GM23338 (cell line): ENCODE measurements around the gene KCNH8. TPM values are rescaled to one million over a fixed set of nuclear protein-coding genes. Genes with fewer than 3 reads are reported as not detected.

Experiments
- ATAC-seq: fragments of 200-7000 bp; cut with Tn5 transposase; 3 replicates; pipeline ENCODE4 v1.9.1; 2020
- DNase-seq: peaks from one replicate; pipeline ENCODE4 v3.0.0-alpha.2; 2015; ENCODE audit warnings: low spot score
- H2AFZ ChIP-seq: fragments of 200-600 bp; sonication (generic); 2 replicates; pipeline ENCODE4 v1.8.0; 2016; ENCODE audit warnings: antibody characterized with exemption, mild to moderate bottlenecking, moderate library complexity
- H3F3A ChIP-seq: fragments of 200-600 bp; sonication (generic); replicated peaks from 2 replicates; pipeline ENCODE4 v1.8.0; 2017; ENCODE audit warnings: antibody characterized with exemption, mixed run types, low read depth
- H3K27ac ChIP-seq: fragments of 200-600 bp; sonication (generic); 2 replicates; pipeline ENCODE4 v1.6.1; 2016; ENCODE audit warnings: low read depth
- H3K27me3 ChIP-seq: fragments of 200-600 bp; sonication (generic); 2 replicates; pipeline ENCODE4 v1.8.0; 2016; ENCODE audit warnings: mild to moderate bottlenecking, mixed run types, moderate library complexity; ENCODE audit not compliant: insufficient read depth
- H3K36me3 ChIP-seq: fragments of 200-600 bp; sonication (generic); 2 replicates; pipeline ENCODE4 v1.8.0; 2016; ENCODE audit warnings: mild to moderate bottlenecking; ENCODE audit not compliant: insufficient read depth
- H3K4me1 ChIP-seq: fragments of 200-600 bp; sonication (generic); 2 replicates; pipeline ENCODE4 v1.8.0; 2016; ENCODE audit warnings: mild to moderate bottlenecking, moderate library complexity; ENCODE audit not compliant: insufficient read depth
- H3K4me2 ChIP-seq: fragments of 200-600 bp; sonication (generic); 2 replicates; pipeline ENCODE4 v1.7.1; 2017; ENCODE audit warnings: mixed run types
- H3K4me3 ChIP-seq: fragments of 200-600 bp; sonication (generic); 2 replicates; pipeline ENCODE4 v1.6.1; 2016; ENCODE audit warnings: mixed run types
- H3K79me2 ChIP-seq: fragments of 200-600 bp; sonication (generic); replicated peaks from 2 replicates; pipeline ENCODE4 v1.8.0; 2017; ENCODE audit warnings: mild to moderate bottlenecking; ENCODE audit not compliant: insufficient read depth
- H3K9me2 ChIP-seq: fragments of 200-600 bp; sonication (generic); 2 replicates; pipeline ENCODE4 v1.8.0; 2017; ENCODE audit not compliant: insufficient read depth
- H4K20me1 ChIP-seq: fragments of 200-600 bp; sonication (generic); replicated peaks from 2 replicates; pipeline ENCODE4 v1.8.0; 2017; ENCODE audit warnings: mild to moderate bottlenecking; ENCODE audit not compliant: insufficient read depth
- H3K27ac Mint-ChIP-seq: 2 replicates; pipeline ENCODE4 v1.8.0; 2020; ENCODE audit warnings: inconsistent platforms, mild to moderate bottlenecking, moderate library complexity, mixed read lengths
- H3K27me3 Mint-ChIP-seq: 3 replicates; pipeline ENCODE4 v1.8.0; 2022; ENCODE audit warnings: low read depth, mild to moderate bottlenecking, moderate library complexity, mixed read lengths, inconsistent platforms; ENCODE audit not compliant: insufficient read depth, poor library complexity
- H3K36me3 Mint-ChIP-seq: 3 replicates; pipeline ENCODE4 v1.8.0; 2021; ENCODE audit warnings: low read depth, mild to moderate bottlenecking, inconsistent platforms, moderate library complexity, mixed read lengths
- H3K4me1 Mint-ChIP-seq: 3 replicates; pipeline ENCODE4 v1.8.0; 2020; ENCODE audit warnings: mild to moderate bottlenecking, inconsistent platforms, mixed read lengths
- H3K4me3 Mint-ChIP-seq: 3 replicates; pipeline ENCODE4 v1.8.0; 2021; ENCODE audit warnings: moderate library complexity, mild to moderate bottlenecking, inconsistent platforms, mixed read lengths
- H3K9me3 Mint-ChIP-seq: 3 replicates; pipeline ENCODE4 v1.8.0; 2020; ENCODE audit warnings: moderate library complexity, mild to moderate bottlenecking, inconsistent platforms, mixed read lengths
- CREB1 ChIP-seq: fragments of 250-450 bp; sonication (Bioruptor Pico); IDR thresholded peaks from 2 replicates; pipeline ENCODE4 v1.5.0; 2020; ENCODE audit warnings: low read depth, mild to moderate bottlenecking, moderate library complexity
- CTCF ChIP-seq, 2 experiments: fragments of 200-600 bp in 1 of 2; sonication (generic) in 1 of 2; conservative IDR thresholded peaks; 2 replicates each; pipeline versions ENCODE4 v1.5.1 to v1.6.1; 2016 to 2017; ENCODE audit warnings: antibody characterized with exemption in 2 of 2, low read depth in 2 of 2, mild to moderate bottlenecking in 2 of 2, moderate library complexity in 1 of 2
- EZH2 ChIP-seq: fragments of 200-600 bp; sonication (generic); IDR thresholded peaks from one replicate; pipeline ENCODE4 v1.8.0; 2017; ENCODE audit warnings: antibody characterized with exemption, mild to moderate bottlenecking, low read depth; ENCODE audit not compliant: unreplicated experiment
- EZH2phosphoT487 ChIP-seq: fragments of 200-600 bp; sonication (generic); IDR thresholded peaks from one replicate; pipeline ENCODE4 v1.8.1; 2018; ENCODE audit warnings: antibody characterized with exemption; ENCODE audit not compliant: unreplicated experiment
- JUNB ChIP-seq: IDR thresholded peaks from one replicate; pipeline ENCODE4 v1.6.1; 2016; ENCODE audit warnings: antibody characterized with exemption; ENCODE audit not compliant: unreplicated experiment
- NANOG ChIP-seq: IDR thresholded peaks from 2 replicates; pipeline ENCODE4 v1.6.1; 2016; ENCODE audit warnings: antibody characterized with exemption, borderline replicate concordance
- POLR2AphosphoS5 ChIP-seq: IDR thresholded peaks from 2 replicates; pipeline ENCODE4 v1.6.1; 2016; ENCODE audit warnings: antibody characterized with exemption, low read depth
- STAT1 ChIP-seq: IDR thresholded peaks from one replicate; pipeline ENCODE4 v1.6.1; 2016; ENCODE audit warnings: antibody characterized with exemption; ENCODE audit not compliant: unreplicated experiment
- ZNF114 ChIP-seq: fragments of 250-450 bp; sonication (Bioruptor Pico); IDR thresholded peaks from 2 replicates; pipeline ENCODE4 v1.5.0; 2020; ENCODE audit warnings: mild to moderate bottlenecking, moderate library complexity
- ZNF331 ChIP-seq: fragments of 250-450 bp; sonication (Bioruptor Pico); IDR thresholded peaks from 2 replicates; pipeline ENCODE4 v1.5.0; 2020; ENCODE audit warnings: low read depth, mild to moderate bottlenecking, moderate library complexity
- polyA plus RNA-seq: library from polyadenylated mRNA; unstranded; fragments of >200 nt; fragmentation: Nextera tagmentation; extraction: Ambion mirVana; gene quantifications from 2 replicates; pipeline ENCODE4 v1.2.1, GENCODE V29; 2016
- total RNA-seq: library from RNA; depleted of rRNA; stranded (reverse); fragments of >200 nt; shearing (Covaris generic); gene quantifications from 2 replicates; pipeline ENCODE4 v1.2.3, GENCODE V29; 2014
- TF ChIP-seq, protein P1 (sequence below): IDR thresholded peaks from 2 replicates; pipeline ENCODE4 v1.6.1; 2016; ENCODE audit warnings: antibody characterized with exemption
- TF ChIP-seq, protein P2 (sequence below): IDR thresholded peaks from one replicate; pipeline ENCODE4 v1.6.1; 2018; ENCODE audit warnings: antibody characterized with exemption; ENCODE audit not compliant: unreplicated experiment

KCNH8 gene
- total and polyA plus RNA-seq, 2 experiments from 2014 or later = 1.3 to 3.4 TPM

GRCh38 chr3:19104459-19104858 is 43.9 kb upstream of the KCNH8 start:
- Mint-ChIP-seq H3K27me3 (peaks cover 2% of the 10 kb centered on the region), H3K36me3 (peaks cover 43% of the 10 kb centered on the region), H3K4me3 (no peak overlapping the region), H3K4me1 (peaks cover 10% of the 10 kb centered on the region), H3K27ac (no peak overlapping the region), H3K9me3 (peaks cover 44% of the 10 kb centered on the region)
- Histone ChIP-seq H3K79me2 (no peaks in the 10 kb centered on the region), H3K9me2 (no peaks in the 10 kb centered on the region), H4K20me1 (no peaks in the 10 kb centered on the region), H2AFZ (no peak overlapping the region), H3K4me1 (peaks cover 10% of the 10 kb centered on the region), H3K4me2 (no peak overlapping the region), H3K27me3 (no peaks in the 10 kb centered on the region), H3K27ac (no peak overlapping the region), H3F3A (no peaks in the 10 kb centered on the region), H3K4me3 (no peak overlapping the region), H3K36me3 (no peaks in the 10 kb centered on the region; the same call in 1 of the 2 replicates)
- no peak for TF ChIP-seq POLR2AphosphoS5
- no peak for TF ChIP-seq CTCF (conservative IDR thresholded peaks at IDR 0.05; ENCODE audit: low read depth in 2 of 2)
- no peak for TF ChIP-seq CREB1 (CRISPR knock-in tag)
- TF ChIP-seq EZH2phosphoT487 = no peak
- DNase-seq = no peak
- no peak for ATAC-seq

DNA sequence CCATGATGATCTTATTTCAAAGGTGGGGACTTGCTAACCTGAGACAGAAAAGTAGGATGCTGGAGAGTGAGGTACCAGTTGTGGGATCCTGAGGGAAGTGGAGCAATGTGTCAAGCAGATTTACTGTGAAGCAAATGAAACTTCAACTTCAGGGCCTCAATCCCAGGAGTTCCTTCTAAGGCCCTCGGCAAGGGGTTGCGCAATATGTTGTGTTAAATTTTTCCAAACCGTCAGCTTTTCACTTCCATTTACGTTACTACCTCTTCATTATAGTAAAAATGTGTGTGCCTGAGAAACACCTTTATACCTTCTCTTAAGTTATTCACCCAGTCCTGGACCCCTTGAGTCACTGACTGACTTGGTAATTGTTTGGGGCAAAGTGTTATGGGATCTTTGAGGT is 42.5 kb upstream of the KCNH8 start:
- Mint-ChIP-seq H3K4me3 (no peak overlapping the region), H3K27ac (no peak overlapping the region), H3K4me1 (peaks cover 10% of the 10 kb centered on the region), H3K9me3 (peaks cover 41% of the 10 kb centered on the region), H3K27me3 (peaks cover 2% of the 10 kb centered on the region), H3K36me3 (peaks cover 40% of the 10 kb centered on the region)
- Histone ChIP-seq H3K27ac (no peak overlapping the region), H3K79me2 (no peaks in the 10 kb centered on the region), H2AFZ (no peak overlapping the region), H3K9me2 (no peaks in the 10 kb centered on the region), H3K4me3 (no peak overlapping the region), H3K4me1 (peaks cover 10% of the 10 kb centered on the region), H3F3A (no peaks in the 10 kb centered on the region), H3K36me3 (no peaks in the 10 kb centered on the region; the same call in 1 of the 2 replicates), H3K4me2 (no peak overlapping the region), H4K20me1 (no peaks in the 10 kb centered on the region), H3K27me3 (no peaks in the 10 kb centered on the region)
- DNase-seq (no peak), ATAC-seq (no peak)
- TF ChIP-seq EZH2 (no peak), ZNF331 (CRISPR knock-in tag) (no peak), CREB1 (CRISPR knock-in tag) (no peak), NANOG (no peak), ZNF114 (no peak), JUNB (no peak), CTCF (conservative IDR thresholded peaks at IDR 0.05; ENCODE audit: low read depth in 2 of 2) (no peak), POLR2AphosphoS5 (no peak), STAT1 (no peak)
- TF ChIP-seq, protein P1, sequence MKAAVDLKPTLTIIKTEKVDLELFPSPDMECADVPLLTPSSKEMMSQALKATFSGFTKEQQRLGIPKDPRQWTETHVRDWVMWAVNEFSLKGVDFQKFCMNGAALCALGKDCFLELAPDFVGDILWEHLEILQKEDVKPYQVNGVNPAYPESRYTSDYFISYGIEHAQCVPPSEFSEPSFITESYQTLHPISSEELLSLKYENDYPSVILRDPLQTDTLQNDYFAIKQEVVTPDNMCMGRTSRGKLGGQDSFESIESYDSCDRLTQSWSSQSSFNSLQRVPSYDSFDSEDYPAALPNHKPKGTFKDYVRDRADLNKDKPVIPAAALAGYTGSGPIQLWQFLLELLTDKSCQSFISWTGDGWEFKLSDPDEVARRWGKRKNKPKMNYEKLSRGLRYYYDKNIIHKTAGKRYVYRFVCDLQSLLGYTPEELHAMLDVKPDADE = no peak
- TF ChIP-seq, protein P2, sequence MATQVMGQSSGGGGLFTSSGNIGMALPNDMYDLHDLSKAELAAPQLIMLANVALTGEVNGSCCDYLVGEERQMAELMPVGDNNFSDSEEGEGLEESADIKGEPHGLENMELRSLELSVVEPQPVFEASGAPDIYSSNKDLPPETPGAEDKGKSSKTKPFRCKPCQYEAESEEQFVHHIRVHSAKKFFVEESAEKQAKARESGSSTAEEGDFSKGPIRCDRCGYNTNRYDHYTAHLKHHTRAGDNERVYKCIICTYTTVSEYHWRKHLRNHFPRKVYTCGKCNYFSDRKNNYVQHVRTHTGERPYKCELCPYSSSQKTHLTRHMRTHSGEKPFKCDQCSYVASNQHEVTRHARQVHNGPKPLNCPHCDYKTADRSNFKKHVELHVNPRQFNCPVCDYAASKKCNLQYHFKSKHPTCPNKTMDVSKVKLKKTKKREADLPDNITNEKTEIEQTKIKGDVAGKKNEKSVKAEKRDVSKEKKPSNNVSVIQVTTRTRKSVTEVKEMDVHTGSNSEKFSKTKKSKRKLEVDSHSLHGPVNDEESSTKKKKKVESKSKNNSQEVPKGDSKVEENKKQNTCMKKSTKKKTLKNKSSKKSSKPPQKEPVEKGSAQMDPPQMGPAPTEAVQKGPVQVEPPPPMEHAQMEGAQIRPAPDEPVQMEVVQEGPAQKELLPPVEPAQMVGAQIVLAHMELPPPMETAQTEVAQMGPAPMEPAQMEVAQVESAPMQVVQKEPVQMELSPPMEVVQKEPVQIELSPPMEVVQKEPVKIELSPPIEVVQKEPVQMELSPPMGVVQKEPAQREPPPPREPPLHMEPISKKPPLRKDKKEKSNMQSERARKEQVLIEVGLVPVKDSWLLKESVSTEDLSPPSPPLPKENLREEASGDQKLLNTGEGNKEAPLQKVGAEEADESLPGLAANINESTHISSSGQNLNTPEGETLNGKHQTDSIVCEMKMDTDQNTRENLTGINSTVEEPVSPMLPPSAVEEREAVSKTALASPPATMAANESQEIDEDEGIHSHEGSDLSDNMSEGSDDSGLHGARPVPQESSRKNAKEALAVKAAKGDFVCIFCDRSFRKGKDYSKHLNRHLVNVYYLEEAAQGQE = no peak
